ENCODE measurements around the gene B4GALNT3.

The B4GALNT3 gene

GRCh38 chr12:586318-587071, 126.8 kb downstream of the B4GALNT3 start:
- Mint-ChIP-seq H3K36me3 (no peaks in the 10 kb centered on the region), H3K27me3 (no peaks in the 10 kb centered on the region)

GRCh38 chr12:587132-588023, 127.6 kb downstream of the B4GALNT3 start:
- H3K4me1 Mint-ChIP-seq, result peaks cover 26% of the 10 kb centered on the region
- ATAC-seq, result no peak
- H3K4me3 Mint-ChIP-seq, result no peak overlapping the region
- no peaks in the 10 kb centered on the region for H3K9me3 Mint-ChIP-seq
- no peaks in the 10 kb centered on the region for H3K27me3 Mint-ChIP-seq
- H3K36me3 Mint-ChIP-seq, result no peaks in the 10 kb centered on the region
- H3K27ac Mint-ChIP-seq, result no peak overlapping the region

More at GRCh38 chr12:586318-587071, 126.8 kb downstream of the B4GALNT3 start:
- Mint-ChIP-seq H3K9me3 (no peaks in the 10 kb centered on the region), H3K4me1 (peaks cover 26% of the 10 kb centered on the region), H3K27ac (no peak overlapping the region), H3K4me3 (no peak overlapping the region)
- ATAC-seq, result no peak

GRCh38 chr12:588024-588322, 128.2 kb downstream of the B4GALNT3 start:
- Mint-ChIP-seq H3K4me1 (peaks cover 26% of the 10 kb centered on the region), H3K27me3 (no peaks in the 10 kb centered on the region), H3K4me3 (no peak overlapping the region), H3K27ac (no peak overlapping the region), H3K36me3 (no peaks in the 10 kb centered on the region), H3K9me3 (no peaks in the 10 kb centered on the region)
- ATAC-seq, result no peak

GRCh38 chr12:588646-589045, 128.9 kb downstream of the B4GALNT3 start:
- H3K9me3 Mint-ChIP-seq, result no peaks in the 10 kb centered on the region
- H3K4me1 Mint-ChIP-seq, result peaks cover 31% of the 10 kb centered on the region
- no peak overlapping the region for H3K4me3 Mint-ChIP-seq
- no peaks in the 10 kb centered on the region for H3K27me3 Mint-ChIP-seq
- ATAC-seq, result no peak
- no peak overlapping the region for H3K27ac Mint-ChIP-seq
- no peaks in the 10 kb centered on the region for H3K36me3 Mint-ChIP-seq

- Mint-ChIP-seq H3K4me3 (no peak overlapping the region), H3K36me3 (no peaks in the 10 kb centered on the region), H3K27ac (no peak overlapping the region), H3K4me1 (peaks cover 32% of the 10 kb centered on the region), H3K27me3 (no peaks in the 10 kb centered on the region), H3K9me3 (no peaks in the 10 kb centered on the region)
- no peak for ATAC-seq
These were observed 130.5 kb downstream of the B4GALNT3 start for GRCh38 chr12:590206-590750.

GRCh38 chr12:591167-592023, 131.7 kb downstream of the B4GALNT3 start:
- ATAC-seq, result peak; percentile 47
- Mint-ChIP-seq H3K4me1 (peaks cover 24% of the 10 kb centered on the region), H3K27ac (no peak overlapping the region), H3K4me3 (no peak overlapping the region), H3K36me3 (no peaks in the 10 kb centered on the region), H3K27me3 (no peaks in the 10 kb centered on the region), H3K9me3 (no peaks in the 10 kb centered on the region)

- Mint-ChIP-seq H3K4me1 (peaks cover 24% of the 10 kb centered on the region), H3K4me3 (no peak overlapping the region), H3K9me3 (no peaks in the 10 kb centered on the region), H3K27ac (no peak overlapping the region), H3K36me3 (no peaks in the 10 kb centered on the region), H3K27me3 (no peaks in the 10 kb centered on the region)
- ATAC-seq, result no peak
These were observed 132.3 kb downstream of the B4GALNT3 start for GRCh38 chr12:592024-592505.

- Mint-ChIP-seq H3K4me1 (peaks cover 24% of the 10 kb centered on the region), H3K36me3 (no peaks in the 10 kb centered on the region), H3K27me3 (no peaks in the 10 kb centered on the region), H3K27ac (no peak overlapping the region), H3K4me3 (no peak overlapping the region), H3K9me3 (no peaks in the 10 kb centered on the region)
- ATAC-seq, result no peak
These were observed 133.9 kb downstream of the B4GALNT3 start for GRCh38 chr12:593396-594270.

GRCh38 chr12:597926-598568, 138.3 kb downstream of the B4GALNT3 start:
- H3K27ac Mint-ChIP-seq, result no peak overlapping the region
- no peak for ATAC-seq
- no peaks in the 10 kb centered on the region for H3K9me3 Mint-ChIP-seq
- no peak overlapping the region for H3K4me3 Mint-ChIP-seq
- H3K27me3 Mint-ChIP-seq, result no peaks in the 10 kb centered on the region
- no peaks in the 10 kb centered on the region for H3K36me3 Mint-ChIP-seq
- peaks cover 7% of the 10 kb centered on the region for H3K4me1 Mint-ChIP-seq

- Mint-ChIP-seq H3K27ac (no peak overlapping the region), H3K4me1 (no peaks in the 10 kb centered on the region), H3K27me3 (no peaks in the 10 kb centered on the region), H3K36me3 (no peaks in the 10 kb centered on the region), H3K9me3 (no peaks in the 10 kb centered on the region), H3K4me3 (no peak overlapping the region)
- no peak for ATAC-seq
These were observed 140.0 kb downstream of the B4GALNT3 start for GRCh38 chr12:599756-600155.

- Mint-ChIP-seq H3K27me3 (no peaks in the 10 kb centered on the region), H3K4me1 (no peaks in the 10 kb centered on the region), H3K27ac (no peak overlapping the region), H3K36me3 (no peaks in the 10 kb centered on the region), H3K4me3 (no peak overlapping the region), H3K9me3 (no peaks in the 10 kb centered on the region)
- no peak for ATAC-seq
These were observed 142.4 kb downstream of the B4GALNT3 start for GRCh38 chr12:601976-602699.

- H3K36me3 Mint-ChIP-seq, result no peaks in the 10 kb centered on the region
These were observed 142.9 kb downstream of the B4GALNT3 start for GRCh38 chr12:602700-603068.

GRCh38 chr12:604956-605355, 145.2 kb downstream of the B4GALNT3 start:
- Mint-ChIP-seq H3K27me3 (no peaks in the 10 kb centered on the region), H3K4me3 (no peak overlapping the region), H3K4me1 (peaks cover 2% of the 10 kb centered on the region), H3K36me3 (no peaks in the 10 kb centered on the region), H3K9me3 (no peaks in the 10 kb centered on the region), H3K27ac (no peak overlapping the region)
- no peak for ATAC-seq

More at GRCh38 chr12:602700-603068, 142.9 kb downstream of the B4GALNT3 start:
- Mint-ChIP-seq H3K4me3 (no peak overlapping the region), H3K27me3 (no peaks in the 10 kb centered on the region), H3K27ac (no peak overlapping the region), H3K9me3 (no peaks in the 10 kb centered on the region), H3K4me1 (no peaks in the 10 kb centered on the region)
- no peak for ATAC-seq
